HG02642 (cell line): ENCODE measurements around the gene ZNF12.
"Not testable (repeated sequence)": the region's sequence is repeated elsewhere in the genome, so short reads cannot be mapped to it uniquely, and the experiment has no call there.

Experiments used
- ATAC-seq: cut with Tn5 transposase; IDR thresholded peaks from one replicate; pipeline ENCODE4 v1.9.1; 2021; ENCODE audit warnings: mild to moderate bottlenecking; ENCODE audit not compliant: unreplicated experiment, poor library complexity

ZNF12 gene

DNA sequence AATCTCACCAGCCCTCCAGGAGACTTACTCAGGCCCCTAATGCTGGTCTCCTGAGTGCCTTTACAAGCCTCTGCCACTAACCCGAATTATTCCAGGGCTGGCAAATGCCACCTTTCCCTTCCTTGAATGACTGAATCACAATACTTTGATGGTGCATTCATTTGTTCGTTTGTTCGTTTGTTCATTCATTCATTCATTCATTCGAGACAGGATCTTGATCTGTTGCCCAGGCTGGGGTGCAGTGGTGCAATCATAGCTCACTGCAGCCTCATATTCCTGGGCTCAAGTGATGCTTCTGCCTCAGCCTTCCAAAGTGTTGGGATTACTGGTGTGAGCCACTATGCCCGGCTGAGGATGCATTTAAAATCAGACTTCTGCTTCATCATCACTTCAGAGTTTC lies 6.0 kb downstream of the ZNF12 start:
- no peak for ATAC-seq

DNA sequence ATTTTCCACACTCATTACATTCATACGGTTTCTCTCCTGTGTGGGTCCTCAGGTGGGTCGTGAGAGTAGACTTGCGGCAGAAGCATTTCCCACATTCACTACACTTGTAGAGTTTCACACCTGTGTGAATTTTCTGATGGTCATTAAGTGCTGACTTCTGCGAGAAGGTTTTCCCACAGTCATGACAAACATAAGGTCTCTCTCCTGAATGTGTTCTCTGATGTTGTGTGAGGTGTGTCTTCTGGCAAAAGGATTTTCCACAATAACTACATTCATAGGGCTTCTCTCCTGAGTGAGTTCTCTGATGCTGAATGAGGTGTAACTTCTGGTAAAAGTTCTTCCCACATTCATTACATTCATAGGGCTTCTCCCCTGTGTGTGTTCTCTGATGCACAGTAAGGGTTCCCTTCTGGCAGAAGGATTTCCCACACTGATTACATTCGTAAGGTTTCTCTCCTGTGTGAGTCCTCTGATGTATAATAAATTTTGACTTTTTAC lies 15.1 kb downstream of the ZNF12 start:
- ATAC-seq = no peak

DNA sequence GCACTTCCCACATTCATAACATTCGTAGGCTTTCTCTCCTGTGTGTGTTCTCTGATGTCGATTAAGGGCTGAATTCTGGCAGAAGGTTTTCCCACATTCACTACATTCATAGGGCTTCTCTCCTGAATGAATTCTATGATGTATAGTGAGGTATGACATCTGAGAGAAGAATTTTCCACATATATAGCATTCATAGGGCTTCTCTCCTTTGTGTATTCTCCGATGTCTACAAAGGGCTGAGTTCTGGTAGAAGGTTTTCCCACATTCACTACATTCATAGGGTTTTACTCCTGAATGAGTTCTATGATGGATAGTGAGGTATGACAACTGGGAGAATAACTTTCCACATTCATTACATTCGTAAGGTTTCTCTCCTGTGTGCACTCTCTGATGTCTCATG lies 15.6 kb downstream of the ZNF12 start:
- ATAC-seq = no peak

DNA sequence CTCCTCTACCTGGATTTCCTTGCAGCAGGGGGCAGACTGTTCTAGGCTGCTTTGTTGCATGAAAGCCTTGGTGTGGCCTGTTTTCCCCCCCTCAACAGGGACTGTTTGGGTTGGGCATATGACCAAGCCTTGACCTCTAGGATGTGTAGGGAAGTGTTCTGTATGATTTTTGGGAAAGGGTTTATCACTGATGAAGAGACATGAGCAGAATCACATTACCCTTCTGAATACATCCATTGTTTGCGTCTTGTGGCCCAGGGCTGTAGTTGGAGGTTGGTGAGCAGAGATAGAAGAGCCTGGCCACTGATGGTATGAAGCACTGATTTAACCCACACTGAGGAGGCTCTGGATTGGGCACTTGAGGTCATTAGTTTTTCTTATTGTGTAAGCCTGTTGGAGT lies 26.6 kb downstream of the ZNF12 start:
- no peak for ATAC-seq

DNA sequence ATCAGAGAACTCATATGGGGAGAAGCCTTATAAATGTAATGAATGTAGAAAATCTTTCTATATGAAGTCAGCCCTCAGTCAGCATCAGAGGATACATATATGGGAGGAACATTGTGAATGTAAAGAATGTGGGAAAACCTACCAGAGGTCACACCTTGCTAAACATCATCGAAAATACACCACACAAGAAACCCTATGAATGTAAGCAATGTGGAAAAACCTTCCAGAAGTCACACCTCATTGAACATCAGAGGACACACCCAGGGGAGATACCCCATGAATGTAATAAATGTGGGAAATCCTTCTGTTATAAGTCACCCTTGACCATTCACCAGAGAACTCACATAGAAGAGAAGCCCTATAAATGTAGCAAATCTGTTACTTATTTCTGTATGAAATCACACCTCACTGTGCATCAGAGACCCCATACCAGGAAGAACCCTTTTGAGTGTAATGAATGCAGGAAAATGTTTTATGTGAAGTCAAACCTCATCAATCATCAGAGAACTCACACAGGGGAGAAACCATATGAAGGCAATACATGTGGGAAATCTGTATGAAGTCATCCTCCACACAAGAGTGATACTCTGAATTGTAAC lies 30.8 kb downstream of the ZNF12 start:
- ATAC-seq = no peak

DNA sequence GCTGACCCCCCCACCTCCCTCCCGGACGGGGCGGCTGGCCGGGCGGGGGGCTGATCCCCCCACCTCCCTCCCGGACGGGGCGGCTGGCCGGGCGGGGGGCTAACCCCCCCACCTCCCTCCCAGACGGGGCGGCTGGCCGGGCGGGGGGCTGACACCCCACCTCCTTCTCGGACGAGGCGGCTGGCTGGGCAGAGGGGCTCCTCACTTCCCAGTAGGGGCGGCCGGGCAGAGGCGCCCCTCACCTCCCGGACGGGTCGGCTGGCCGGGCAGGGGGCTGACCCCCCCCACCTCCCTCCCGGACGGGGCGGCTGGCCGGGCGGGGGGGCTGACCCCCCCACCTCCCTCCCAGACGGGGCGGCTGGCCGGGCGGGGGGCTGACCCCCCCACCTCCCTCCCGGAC lies 35.9 kb downstream of the ZNF12 start:
- not testable (repeated sequence) for ATAC-seq

DNA sequence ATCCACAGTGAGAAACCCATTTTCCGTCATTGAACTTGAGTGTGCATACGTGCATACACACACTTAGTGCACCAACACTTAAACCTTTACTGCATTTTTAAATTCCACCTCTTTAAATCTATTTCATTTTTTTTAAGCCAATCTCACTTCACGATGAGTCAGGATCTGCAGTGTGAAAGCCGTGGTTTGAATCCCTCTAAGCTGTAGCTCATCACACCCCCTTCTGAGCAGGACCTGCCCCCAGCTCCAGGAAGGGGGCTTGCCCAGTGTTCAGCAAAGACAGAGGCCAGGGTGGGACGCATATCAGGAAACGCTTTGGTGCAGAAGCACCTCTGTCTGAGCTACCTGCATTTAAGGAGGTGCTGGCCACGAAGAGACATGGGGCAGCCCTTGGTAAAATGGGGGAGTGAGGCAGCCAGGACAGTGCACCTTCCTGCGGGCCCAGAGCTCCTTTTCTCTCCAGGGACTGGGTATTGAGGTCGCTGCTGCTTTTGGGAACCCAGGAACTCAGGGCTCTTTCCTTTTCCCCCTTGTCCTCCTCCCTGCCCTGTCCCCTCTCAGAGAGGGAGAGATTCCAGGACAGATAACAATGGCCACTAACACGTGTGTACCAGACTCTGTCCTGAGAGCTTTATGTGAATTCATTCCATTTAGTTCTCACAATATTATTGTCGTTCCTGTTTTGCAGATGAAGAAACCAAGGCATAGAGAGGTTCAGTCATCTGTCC lies 48.0 kb downstream of the ZNF12 start:
- no peak for ATAC-seq

DNA sequence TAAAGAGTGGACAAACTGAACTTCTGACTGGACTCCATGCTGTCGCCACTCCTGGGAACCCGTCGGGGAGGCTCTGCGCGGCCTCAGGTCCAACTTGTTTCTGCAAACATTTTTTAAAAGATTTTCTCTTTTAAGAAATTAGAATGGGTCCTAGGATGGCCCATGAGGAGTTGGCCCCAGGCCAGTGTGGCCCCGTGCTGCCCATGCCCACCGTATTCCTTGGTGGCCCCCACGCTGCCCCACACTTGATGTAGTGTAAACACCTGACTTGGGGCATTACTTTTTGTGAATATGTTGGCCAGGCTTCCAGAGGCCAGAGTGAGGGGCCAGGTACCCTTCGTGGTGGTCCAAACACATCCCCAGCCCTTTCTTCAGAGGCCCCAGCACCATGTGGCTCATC lies 50.3 kb downstream of the ZNF12 start:
- no peak for ATAC-seq

DNA sequence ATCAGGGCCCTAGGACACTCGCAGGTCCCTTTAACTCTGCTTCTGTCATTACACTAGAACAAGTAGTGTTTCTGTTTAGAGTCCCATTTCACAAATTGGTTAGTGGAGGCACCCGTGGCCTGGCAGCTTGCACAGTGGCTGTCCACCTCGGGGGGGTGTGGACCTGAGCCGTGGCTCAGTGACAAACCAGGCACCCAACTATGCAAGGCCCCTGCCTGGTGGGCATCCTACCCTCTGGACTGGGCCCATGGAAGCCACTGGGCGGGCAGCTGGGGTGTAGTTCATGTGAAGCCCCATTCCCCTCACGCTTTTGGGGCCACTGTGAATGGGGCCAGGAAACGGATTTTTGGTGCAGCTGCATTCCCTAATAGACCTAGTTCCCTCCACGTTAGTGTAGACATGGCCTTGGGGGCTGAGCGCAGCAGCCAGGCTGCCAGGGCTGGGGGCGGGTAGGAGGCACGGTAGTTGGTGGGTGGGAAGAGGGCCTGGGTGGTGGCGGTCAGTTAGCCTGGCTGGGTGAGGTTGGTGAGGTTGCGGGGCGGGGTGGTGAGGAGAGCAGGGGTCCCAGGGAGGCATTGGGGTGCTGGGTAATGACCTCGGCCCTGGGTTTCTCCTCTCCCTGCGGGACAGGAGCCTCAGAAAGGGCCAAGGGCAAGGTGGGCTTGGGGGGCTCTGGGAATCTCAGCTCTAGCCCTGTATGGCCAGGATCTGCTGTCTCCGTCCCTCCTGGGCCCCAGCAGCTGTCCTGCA lies 50.9 kb downstream of the ZNF12 start:
- no peak for ATAC-seq

DNA sequence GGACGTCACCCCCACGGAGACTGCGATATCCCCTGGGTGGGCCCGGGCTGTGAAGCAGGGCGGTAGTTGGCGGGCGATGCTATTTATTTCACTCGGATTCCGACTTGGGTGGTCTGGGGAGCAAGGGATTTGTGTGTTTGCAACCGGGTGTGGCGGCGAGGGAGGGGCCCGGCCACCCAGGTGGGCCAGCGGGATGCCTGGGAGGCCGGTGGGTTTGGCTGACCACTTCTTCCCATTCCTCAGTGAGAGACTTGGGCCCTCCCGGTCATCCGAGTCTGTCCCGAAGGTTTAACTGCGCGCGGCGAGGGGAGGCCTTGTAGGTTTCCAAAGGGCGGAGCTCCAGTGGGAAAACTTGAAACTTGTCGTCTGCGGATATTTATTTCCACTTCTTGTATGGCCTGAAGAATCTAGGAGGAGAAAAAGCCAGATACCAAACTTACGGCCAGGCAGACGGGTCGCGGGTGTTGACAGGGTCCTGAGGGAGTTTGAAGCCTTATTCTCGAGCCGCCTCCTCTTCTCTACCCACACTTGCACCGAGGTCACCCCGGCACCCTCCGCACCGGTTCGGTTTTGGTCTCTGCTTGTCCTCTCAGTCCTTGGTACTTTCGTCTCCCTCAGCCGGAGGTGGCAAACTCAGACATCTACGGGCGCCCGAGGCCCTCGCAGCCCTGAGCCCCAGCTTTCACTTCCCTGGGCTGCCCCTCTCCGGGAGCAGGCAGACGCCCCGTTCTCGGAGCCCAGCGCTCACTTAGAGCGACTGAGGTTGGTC lies 51.7 kb downstream of the ZNF12 start:
- no peak for ATAC-seq

DNA sequence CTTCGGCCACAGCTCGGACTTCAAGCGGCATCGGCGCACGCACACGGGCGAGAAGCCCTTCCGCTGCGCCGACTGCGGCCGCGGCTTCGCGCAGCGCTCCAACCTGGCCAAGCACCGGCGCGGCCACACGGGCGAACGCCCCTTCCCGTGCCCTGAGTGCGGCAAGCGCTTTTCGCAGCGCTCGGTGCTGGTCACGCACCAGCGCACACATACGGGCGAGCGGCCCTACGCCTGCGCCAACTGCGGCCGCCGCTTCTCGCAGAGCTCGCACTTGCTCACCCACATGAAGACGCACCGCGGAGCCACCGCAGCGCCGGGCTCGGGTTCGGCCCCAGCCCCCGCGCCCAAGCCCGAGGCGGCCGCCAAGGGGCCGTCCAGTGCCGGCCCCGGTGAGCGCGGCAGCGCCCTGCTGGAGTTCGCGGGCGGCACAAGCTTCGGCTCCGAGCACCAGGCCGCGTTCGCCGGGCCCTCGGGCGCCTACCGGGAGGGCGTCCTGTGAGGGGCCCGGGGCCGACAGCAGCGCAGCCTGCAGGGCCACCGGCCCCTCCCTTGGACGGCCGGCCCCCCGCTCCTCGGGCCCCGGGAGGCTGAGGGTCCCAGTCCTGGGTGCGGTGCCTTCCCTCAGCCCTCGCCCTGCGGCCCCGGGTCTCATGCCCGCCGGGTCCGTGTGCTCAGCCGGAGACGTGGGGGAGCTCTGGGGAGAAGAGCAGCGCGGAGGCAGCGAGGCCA lies 52.5 kb downstream of the ZNF12 start:
- no peak for ATAC-seq

DNA sequence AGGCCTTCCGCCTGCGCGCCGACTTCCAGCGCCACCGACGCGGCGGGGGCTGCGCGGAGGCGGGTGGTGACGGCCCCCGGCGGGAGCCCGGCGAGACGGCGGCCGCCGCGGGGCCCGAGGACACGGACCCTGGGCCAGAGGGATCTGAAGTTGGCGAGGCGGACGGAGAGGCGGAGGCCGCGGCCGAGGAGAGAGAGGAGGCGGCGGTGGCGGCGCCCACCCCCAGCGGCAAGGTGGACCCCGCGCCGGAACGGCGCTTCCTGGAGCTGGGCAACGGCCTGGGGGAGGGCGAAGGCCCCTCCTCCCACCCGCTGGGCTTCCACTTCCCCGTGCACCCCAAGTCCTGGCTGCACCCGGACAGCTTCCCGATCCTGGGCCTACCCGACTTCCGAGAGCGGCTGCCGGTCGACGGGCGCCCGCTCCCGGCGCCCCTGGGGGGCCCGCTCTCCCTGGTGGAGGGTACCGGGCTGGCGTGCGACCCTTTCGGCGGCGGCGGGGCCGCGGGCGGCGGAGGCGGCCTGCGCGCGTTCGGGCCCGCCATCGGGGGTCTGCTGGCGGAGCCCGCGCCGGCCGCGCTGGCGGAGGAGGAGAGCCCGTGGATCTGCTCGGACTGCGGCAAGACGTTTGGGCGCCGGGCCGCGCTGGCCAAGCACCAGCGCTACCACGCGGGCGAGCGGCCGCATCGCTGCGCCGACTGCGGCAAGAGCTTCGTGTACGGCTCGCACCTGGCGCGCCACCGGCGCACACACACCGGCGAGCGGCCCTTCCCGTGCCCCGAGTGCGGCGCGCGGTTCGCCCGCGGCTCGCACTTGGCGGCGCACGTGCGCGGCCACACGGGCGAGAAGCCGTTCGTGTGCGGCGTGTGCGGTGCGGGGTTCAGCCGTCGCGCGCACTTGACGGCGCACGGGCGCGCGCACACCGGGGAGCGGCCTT lies 53.4 kb downstream of the ZNF12 start:
- ATAC-seq = no peak

DNA sequence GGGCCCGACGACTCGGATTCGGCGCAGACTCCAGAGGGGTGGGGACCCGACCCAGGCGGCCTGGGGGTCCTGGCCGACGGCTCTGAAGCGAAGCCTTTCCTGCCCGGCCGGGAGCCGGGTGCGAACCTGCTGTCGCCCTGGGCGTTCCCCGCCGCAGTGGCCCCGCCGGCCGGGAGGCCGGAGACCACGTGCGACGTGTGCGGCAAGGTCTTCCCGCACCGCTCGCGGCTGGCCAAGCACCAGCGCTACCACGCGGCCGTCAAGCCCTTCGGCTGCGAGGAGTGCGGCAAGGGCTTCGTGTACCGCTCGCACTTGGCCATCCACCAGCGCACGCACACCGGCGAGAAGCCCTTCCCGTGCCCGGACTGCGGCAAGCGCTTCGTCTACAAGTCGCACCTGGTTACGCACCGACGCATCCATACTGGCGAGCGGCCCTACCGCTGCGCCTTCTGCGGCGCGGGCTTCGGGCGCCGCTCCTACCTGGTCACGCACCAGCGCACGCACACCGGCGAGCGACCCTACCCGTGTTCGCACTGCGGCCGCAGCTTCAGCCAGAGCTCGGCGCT lies 54.2 kb downstream of the ZNF12 start:
- no peak for ATAC-seq

DNA sequence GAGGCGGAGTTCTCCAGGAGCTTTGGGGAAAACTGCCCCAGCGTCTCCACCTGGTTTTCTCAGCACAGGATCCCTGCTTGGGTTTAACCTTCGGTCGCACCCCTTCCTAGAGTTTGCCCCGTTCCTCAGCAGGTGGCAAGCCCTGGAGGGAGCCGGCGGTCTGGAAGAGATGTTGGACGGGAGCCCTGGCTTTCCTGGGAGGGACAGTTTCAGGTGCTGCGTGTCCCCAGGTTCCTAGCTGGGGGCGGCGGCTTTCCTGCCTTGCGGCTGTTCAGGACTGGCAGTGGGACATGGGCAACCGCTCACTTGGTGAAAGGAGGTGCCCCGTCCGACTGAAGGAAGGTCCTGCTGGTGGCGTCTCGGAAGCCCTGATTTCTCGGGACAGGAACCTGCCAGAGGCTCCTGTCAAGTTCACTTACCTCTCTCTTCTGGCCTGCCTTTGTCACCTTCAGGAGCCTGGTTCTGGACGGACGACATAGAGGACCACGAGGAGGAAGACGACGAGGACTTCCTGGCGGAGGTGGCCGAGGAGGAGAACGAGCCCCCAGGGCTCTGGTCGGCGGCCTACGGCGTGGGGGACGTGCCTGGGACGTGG lies 54.8 kb downstream of the ZNF12 start:
- ATAC-seq = no peak

DNA sequence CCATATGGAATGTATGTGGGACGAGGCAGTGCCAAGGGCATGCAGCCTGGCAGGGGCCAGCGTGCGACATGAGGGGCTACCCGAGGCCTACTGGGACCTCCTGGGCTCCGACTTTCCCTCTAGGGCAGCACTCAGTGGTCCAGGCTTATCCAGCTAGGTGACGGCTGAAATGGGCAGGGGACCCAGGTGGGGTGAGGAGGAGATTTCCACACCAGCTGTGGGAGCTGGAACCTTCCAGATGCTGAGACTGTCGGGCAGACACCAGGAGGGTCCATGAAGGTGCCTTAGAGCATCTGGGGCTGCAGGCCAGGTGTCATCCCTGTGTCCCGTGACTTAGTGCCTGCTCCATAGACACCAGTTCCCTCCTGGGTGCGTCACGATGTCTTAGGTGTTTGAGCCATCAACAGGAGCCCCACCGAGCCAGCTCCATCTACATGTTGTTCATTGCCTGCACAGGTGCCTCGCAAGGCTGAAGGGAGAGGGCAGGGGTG lies 56.2 kb downstream of the ZNF12 start:
- ATAC-seq = no peak

DNA sequence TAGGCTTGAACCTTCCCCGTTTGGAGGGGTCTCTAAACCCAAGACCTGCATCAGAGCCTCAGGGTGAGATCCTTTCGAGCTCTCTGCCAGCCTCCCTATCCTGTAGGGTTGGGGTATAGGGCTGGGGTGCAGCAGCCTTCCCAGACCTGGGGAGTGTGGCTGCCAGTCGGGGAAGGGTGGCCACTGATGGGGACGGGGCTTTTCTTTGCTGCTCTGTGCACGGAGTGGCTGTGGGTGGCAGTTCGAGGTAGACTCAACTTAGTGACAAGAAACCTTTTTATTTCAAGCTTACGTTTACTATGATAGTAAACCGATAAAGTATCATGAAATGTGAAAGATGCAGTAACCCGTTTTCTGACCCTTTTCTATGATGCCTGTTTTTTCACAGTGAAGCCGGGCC lies 56.7 kb downstream of the ZNF12 start:
- no peak for ATAC-seq

DNA sequence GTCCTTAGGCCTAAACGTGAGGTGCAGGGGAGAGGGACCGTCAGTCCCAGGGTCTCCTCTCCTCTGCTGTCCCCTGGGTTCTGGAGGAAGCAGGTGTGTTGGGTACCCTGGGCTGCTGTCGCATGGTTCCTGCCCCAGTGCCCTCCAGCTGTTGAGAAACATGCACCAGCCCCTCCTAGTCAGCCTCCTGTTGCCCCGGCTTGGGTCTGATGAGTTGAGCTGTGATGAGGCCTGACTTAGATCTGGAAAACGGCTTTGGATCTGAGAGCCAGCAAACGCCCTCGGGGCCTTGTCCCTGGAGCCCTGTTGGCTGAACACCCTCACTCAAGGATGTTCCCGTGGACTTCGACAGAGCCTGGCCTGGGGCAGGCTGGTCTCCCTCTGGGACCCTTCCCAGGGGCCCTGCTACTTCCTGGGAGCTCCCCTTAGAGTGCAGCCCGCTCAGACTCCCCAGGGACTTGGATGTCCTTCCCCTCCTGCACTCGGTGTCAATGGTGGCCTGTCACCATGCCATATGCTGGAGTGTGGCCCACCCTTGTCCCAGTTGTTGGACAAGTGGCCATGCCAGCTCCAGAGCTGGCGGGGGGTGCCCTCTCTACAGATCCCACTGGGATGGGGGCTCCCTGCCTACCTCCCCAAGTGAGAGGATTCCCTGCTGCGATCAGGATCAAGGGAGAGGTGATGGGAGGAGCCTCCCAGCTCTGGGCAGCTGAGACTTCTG lies 57.3 kb downstream of the ZNF12 start:
- no peak for ATAC-seq

DNA sequence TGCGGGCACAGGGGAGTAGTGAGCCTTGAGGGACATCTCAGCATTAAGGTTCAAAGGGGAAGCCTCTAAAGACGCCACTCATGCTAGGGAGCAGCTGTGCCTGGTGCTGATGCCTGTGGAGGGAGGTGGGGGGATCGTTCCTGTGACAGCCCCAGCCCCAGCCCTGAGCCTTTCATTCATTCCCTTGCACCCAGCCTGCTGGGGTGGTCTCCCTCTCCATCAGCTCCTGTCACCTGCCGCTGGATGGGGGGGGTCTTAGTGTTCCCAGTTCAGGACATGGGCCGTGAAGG lies 58.0 kb downstream of the ZNF12 start:
- ATAC-seq = no peak
